HEK293 (cell line): Measurements from ENCODE around the gene HACD3.

Experiments used
- ELK4 ChIP-seq: IDR thresholded peaks from 2 replicates; pipeline ENCODE4 v1.6.1; 2011; ENCODE audit warnings: mild to moderate bottlenecking, low read depth, low read length, borderline replicate concordance
- KLF10 ChIP-seq: fragments of 450-650 bp; IDR thresholded peaks from 2 replicates; pipeline ENCODE4 v1.5.1; 2018; ENCODE audit warnings: missing biosample characterization, mild to moderate bottlenecking, missing genetic modification characterization
- KLF8 ChIP-seq: fragments of 450-650 bp; formaldehyde crosslinking; IDR thresholded peaks from 2 replicates; pipeline ENCODE4 v1.5.1; 2016; ENCODE audit warnings: missing biosample characterization, missing genetic modification characterization
- PRDM6 ChIP-seq: fragments of 450-650 bp; formaldehyde crosslinking; IDR thresholded peaks from 2 replicates; pipeline ENCODE4 v1.5.1; 2017; ENCODE audit warnings: missing biosample characterization, missing genetic modification characterization
- RBAK ChIP-seq: fragments of 450-650 bp; formaldehyde crosslinking; IDR thresholded peaks from 2 replicates; pipeline ENCODE4 v1.5.1; 2016; ENCODE audit warnings: missing biosample characterization, missing genetic modification characterization
- SP2 ChIP-seq: fragments of 450-650 bp; formaldehyde crosslinking; IDR thresholded peaks from 2 replicates; pipeline ENCODE4 v1.5.1; 2016; ENCODE audit warnings: missing biosample characterization, missing genetic modification characterization
- YY1 ChIP-seq: fragments of 450-650 bp; formaldehyde crosslinking; IDR thresholded peaks from 2 replicates; pipeline ENCODE4 v1.5.1; 2018; ENCODE audit warnings: missing biosample characterization, missing genetic modification characterization
- ZBTB17 ChIP-seq: fragments of 450-650 bp; formaldehyde crosslinking; IDR thresholded peaks from 2 replicates; pipeline ENCODE4 v1.5.1; 2016; ENCODE audit warnings: missing biosample characterization, missing genetic modification characterization
- ZFP41 ChIP-seq: fragments of 450-650 bp; formaldehyde crosslinking; IDR thresholded peaks from 2 replicates; pipeline ENCODE4 v1.5.1; 2016; ENCODE audit warnings: missing biosample characterization, missing genetic modification characterization, borderline replicate concordance
- ZFP69B ChIP-seq: fragments of 450-650 bp; formaldehyde crosslinking; IDR thresholded peaks from 2 replicates; pipeline ENCODE4 v1.5.1; 2016; ENCODE audit warnings: missing biosample characterization, missing genetic modification characterization
- ZNF148 ChIP-seq: fragments of 450-650 bp; formaldehyde crosslinking; IDR thresholded peaks from 2 replicates; pipeline ENCODE4 v1.5.0; 2017; ENCODE audit warnings: missing biosample characterization, missing genetic modification characterization, borderline replicate concordance
- ZNF18 ChIP-seq: fragments of 450-650 bp; formaldehyde crosslinking; IDR thresholded peaks from 2 replicates; pipeline ENCODE4 v1.5.1; 2016; ENCODE audit warnings: missing biosample characterization, missing genetic modification characterization
- ZNF266 ChIP-seq: fragments of 450-650 bp; formaldehyde crosslinking; IDR thresholded peaks from 2 replicates; pipeline ENCODE4 v1.5.1; 2016; ENCODE audit warnings: missing biosample characterization, missing genetic modification characterization, low read depth
- ZNF280D ChIP-seq: fragments of 450-650 bp; formaldehyde crosslinking; IDR thresholded peaks from 2 replicates; pipeline ENCODE4 v1.5.1; 2016; ENCODE audit warnings: missing biosample characterization, missing genetic modification characterization
- ZNF416 ChIP-seq: fragments of 450-650 bp; formaldehyde crosslinking; IDR thresholded peaks from 2 replicates; pipeline ENCODE4 v1.5.1; 2016; ENCODE audit warnings: missing biosample characterization, missing genetic modification characterization
- ZNF473 ChIP-seq: fragments of 450-650 bp; formaldehyde crosslinking; IDR thresholded peaks from 2 replicates; pipeline ENCODE4 v1.5.1; 2017; ENCODE audit warnings: missing biosample characterization, missing genetic modification characterization
- ZNF488 ChIP-seq: fragments of 450-650 bp; formaldehyde crosslinking; IDR thresholded peaks from 2 replicates; pipeline ENCODE4 v1.5.1; 2016; ENCODE audit warnings: missing biosample characterization, missing genetic modification characterization
- ZNF513 ChIP-seq: fragments of 450-650 bp; IDR thresholded peaks from 2 replicates; pipeline ENCODE4 v1.5.1; 2018; ENCODE audit warnings: missing biosample characterization, missing genetic modification characterization
- ZNF549 ChIP-seq: fragments of 450-650 bp; IDR thresholded peaks from 2 replicates; pipeline ENCODE4 v1.5.1; 2018; ENCODE audit warnings: missing biosample characterization, missing genetic modification characterization, mild to moderate bottlenecking, inconsistent platforms, moderate library complexity
- ZNF600 ChIP-seq: fragments of 450-650 bp; formaldehyde crosslinking; IDR thresholded peaks from 2 replicates; pipeline ENCODE4 v1.5.1; 2016; ENCODE audit warnings: missing biosample characterization, missing genetic modification characterization
- ZNF692 ChIP-seq: fragments of 450-650 bp; formaldehyde crosslinking; IDR thresholded peaks from 2 replicates; pipeline ENCODE4 v1.5.1; 2016; ENCODE audit warnings: missing biosample characterization, missing genetic modification characterization
- ZNF76 ChIP-seq: fragments of 450-650 bp; formaldehyde crosslinking; IDR thresholded peaks from 2 replicates; pipeline ENCODE4; 2016; ENCODE audit warnings: low read depth, missing biosample characterization, missing genetic modification characterization, borderline replicate concordance
- ZNF776 ChIP-seq: fragments of 450-650 bp; formaldehyde crosslinking; IDR thresholded peaks from 2 replicates; pipeline ENCODE4 v1.5.0; 2017; ENCODE audit warnings: missing biosample characterization, missing genetic modification characterization, borderline replicate concordance
- ZSCAN18 ChIP-seq: fragments of 450-650 bp; formaldehyde crosslinking; IDR thresholded peaks from 2 replicates; pipeline ENCODE4 v1.5.1; 2016; ENCODE audit warnings: missing biosample characterization, missing genetic modification characterization

The HACD3 gene

GRCh38 chr15:65529762-65530317 lies 423 bp upstream of the HACD3 start (continued):
- peak; percentile 37; the same call in 1 of the 2 replicates for TF ChIP-seq ZNF76 (tag by site-specific recombination)
- no peak for TF ChIP-seq ZFP41
- no peak for TF ChIP-seq ZNF549 (tag by site-specific recombination)
- TF ChIP-seq ZSCAN18 (tag by site-specific recombination): no peak
- TF ChIP-seq ZNF416 (tag by site-specific recombination): no peak
- TF ChIP-seq ZNF776 (tag by site-specific recombination): no peak
- TF ChIP-seq ZNF473: no peak
- no peak for TF ChIP-seq ZFP69B
- 0 out of 2 replicates have a peak, but pooled peaks have one; percentile 17 for TF ChIP-seq ZNF18 (tag by site-specific recombination)
- no peak for TF ChIP-seq ZNF488 (tag by site-specific recombination)
- no peak for TF ChIP-seq RBAK (tag by site-specific recombination)
- no peak for TF ChIP-seq ZBTB17
- TF ChIP-seq PRDM6: peak; percentile 59
- TF ChIP-seq ZNF692 (tag by site-specific recombination): no peak
- no peak; the same call in 1 of the 2 replicates for TF ChIP-seq KLF10 (tag by site-specific recombination)
- TF ChIP-seq ZNF600 (tag by site-specific recombination): no peak
- peak; percentile 51 for TF ChIP-seq KLF8 (tag by site-specific recombination)
- TF ChIP-seq SP2: no peak
- no peak for TF ChIP-seq ZNF513 (tag by site-specific recombination)
- no peak for TF ChIP-seq ZNF266 (tag by site-specific recombination)
- no peak for TF ChIP-seq ZNF280D
- TF ChIP-seq YY1 (tag by site-specific recombination): no peak
- TF ChIP-seq ELK4: no peak
- no peak for TF ChIP-seq ZNF148 (tag by site-specific recombination)
